ENCODE results near the gene IMMT. TPM values are rescaled to one million over a fixed set of nuclear protein-coding genes. Genes with fewer than 3 reads are reported as not detected.

Gene IMMT
- total RNA-seq, 1 experiment from 2014 or later, result 112 TPM

- no CpG with 5 or more reads among the region's 4 CpGs for WGBS (ENCODE audit: extremely low coverage, insufficient read length, low lambda C conversion rate)
- no peak overlapping the region for H2BK15ac ChIP-seq (ENCODE audit: low read depth, low read length)
- no peak overlapping the region for H3K4me3 Mint-ChIP-seq
- no peak overlapping the region for H3K14ac ChIP-seq (ENCODE audit: insufficient read depth, low read length)
- no peak overlapping the region for H2BK20ac ChIP-seq (ENCODE audit: low read depth, low read length, poor library complexity, severe bottlenecking)
- H4K20me1 ChIP-seq (ENCODE audit: control insufficient read depth, insufficient read depth, insufficient read length), result no peaks in the 10 kb centered on the region
- no peak overlapping the region for H4K91ac ChIP-seq (ENCODE audit: insufficient read length, low read depth, low read length)
- peaks cover 3% of the 10 kb centered on the region; the same call in 1 of the 2 replicates for H3K27me3 Mint-ChIP-seq (ENCODE audit: low read depth)
- no peak overlapping the region for H3K4me2 ChIP-seq (ENCODE audit: insufficient read depth, insufficient read length, low read length)
- no peak overlapping the region for H3K4ac ChIP-seq (ENCODE audit: low read depth, low read length)
- H3T11ph ChIP-seq (ENCODE audit: low read length), result no peak overlapping the region
- H2BK5ac ChIP-seq (ENCODE audit: insufficient read length, low read length), result no peak overlapping the region
- peaks cover 8 to 12% of the 10 kb centered on the region in 2 experiments for H3K4me1 Mint-ChIP-seq
- no peak overlapping the region for H2BK12ac ChIP-seq (ENCODE audit: insufficient read length, low read depth, low read length)
- H2AK5ac ChIP-seq (ENCODE audit: insufficient read length, low read length), result no peak overlapping the region
- H3K18ac ChIP-seq (ENCODE audit: insufficient read length, low read depth, low read length), result no peak overlapping the region
- no peak overlapping the region for H4K8ac ChIP-seq (replicated peaks; ENCODE audit: insufficient read length, low read depth, low read length)
- H3K79me2 ChIP-seq (ENCODE audit: insufficient read depth, low read length), result no peaks in the 10 kb centered on the region
- H3K23me2 ChIP-seq (ENCODE audit: insufficient read length, low read depth, low read length, poor library complexity, severe bottlenecking), result no peaks in the 10 kb centered on the region
- H2BK120ac ChIP-seq (ENCODE audit: low read depth, low read length, poor library complexity, severe bottlenecking), result no peak overlapping the region
- H3K27ac Mint-ChIP-seq, result no peak overlapping the region
- no peaks in the 10 kb centered on the region for H3K9me3 ChIP-seq (ENCODE audit: control insufficient read depth, low read depth, low read length)
- peaks cover 0 to 7% (median 6%) of the 10 kb centered on the region in 3 experiments; a peak in 3 of 7 replicates for H3K36me3 Mint-ChIP-seq (ENCODE audit: insufficient read depth in 1 of 3, low read depth in 3 of 3)
- no peak overlapping the region for H4K5ac ChIP-seq (ENCODE audit: insufficient read length, low read depth, low read length)
- no peak overlapping the region for H3K56ac ChIP-seq (ENCODE audit: insufficient read length, low read depth, low read length)
- TF ChIP-seq CTCF (conservative IDR thresholded peaks at IDR 0.05), result no peak
- no peak overlapping the region for H3K27ac ChIP-seq (ENCODE audit: insufficient read length, low read depth, low read length)
- H3K23ac ChIP-seq (ENCODE audit: insufficient read length, low read depth, low read length), result no peak overlapping the region
- H3K79me1 ChIP-seq (ENCODE audit: insufficient read depth, low read depth, low read length, poor library complexity, severe bottlenecking), result no peaks in the 10 kb centered on the region
- no peak for DNase-seq
- H3K9me3 Mint-ChIP-seq, result no peaks in the 10 kb centered on the region
- H3K27me3 ChIP-seq (ENCODE audit: insufficient read depth, low read length), result no peaks in the 10 kb centered on the region
- no peak overlapping the region for H2AFZ ChIP-seq (ENCODE audit: low read length)
- H3K9ac ChIP-seq (ENCODE audit: extremely low read depth, insufficient read length, low read length), result no peak overlapping the region
- no peaks in the 10 kb centered on the region for H3K4me1 ChIP-seq (ENCODE audit: insufficient read depth, low read length)
These were observed 22.9 kb upstream of the IMMT start for GRCh38 chr2:86218124-86218523.

Measured in H9 (cell line).